Dendritic cell treated with granulocyte-macrophage colony-stimulating factor and Interleukin-4, amounts not matched to agents 40 ng/mL and 50 ng/mL, for 4 days (primary cell): ENCODE results near the gene SFT2D1.

ENCODE experiments used
- H3K27ac Mint-ChIP-seq: one replicate; pipeline ENCODE4 v1.8.0; 2022; ENCODE audit warnings: mild to moderate bottlenecking, mixed read lengths
- H3K27me3 Mint-ChIP-seq: one replicate; pipeline ENCODE4 v1.8.0; 2022; ENCODE audit warnings: mild to moderate bottlenecking, mixed read lengths
- H3K36me3 Mint-ChIP-seq: one replicate; pipeline ENCODE4 v1.8.0; 2022; ENCODE audit warnings: low read depth, mixed read lengths
- H3K4me1 Mint-ChIP-seq: one replicate; pipeline ENCODE4 v1.8.0; 2022; ENCODE audit warnings: low read depth, mixed read lengths
- H3K4me3 Mint-ChIP-seq: one replicate; pipeline ENCODE4 v1.8.0; 2022; ENCODE audit warnings: mild to moderate bottlenecking, moderate library complexity, mixed read lengths
- H3K9me3 Mint-ChIP-seq: one replicate; pipeline ENCODE4 v1.8.0; 2022; ENCODE audit warnings: mixed read lengths
- intact Hi-C: fragments of 100-400 bp; cut with micrococcal nuclease; formaldehyde crosslinking; loops from one replicate; pipeline ENCODE4 v1.15.0; 2022

SFT2D1 gene

GRCh38 chr6:166314454-166314853 is 27.9 kb downstream of the SFT2D1 start:
- H3K27me3 Mint-ChIP-seq = peaks cover 20% of the 10 kb centered on the region
- intact Hi-C loops = no loop called here
- H3K36me3 Mint-ChIP-seq = peaks cover 13% of the 10 kb centered on the region
- H3K27ac Mint-ChIP-seq = no peak overlapping the region
- no peak overlapping the region for H3K4me3 Mint-ChIP-seq
- H3K4me1 Mint-ChIP-seq = peaks cover 4% of the 10 kb centered on the region
- no peaks in the 10 kb centered on the region for H3K9me3 Mint-ChIP-seq

- Mint-ChIP-seq H3K4me1 (no peaks in the 10 kb centered on the region), H3K9me3 (no peaks in the 10 kb centered on the region), H3K27me3 (peaks cover 29% of the 10 kb centered on the region), H3K27ac (no peak overlapping the region), H3K4me3 (no peak overlapping the region), H3K36me3 (peaks cover 3% of the 10 kb centered on the region)
- intact Hi-C loops = loop anchor here (1.0 kb wide), 1 partner anchor 88 kb away; no protein-coding TSS in a partner anchor
These were observed 28.9 kb downstream of the SFT2D1 start for GRCh38 chr6:166313255-166314070.

- H3K9me3 Mint-ChIP-seq = no peaks in the 10 kb centered on the region
- no peak overlapping the region for H3K27ac Mint-ChIP-seq
- peaks cover 34% of the 10 kb centered on the region for H3K27me3 Mint-ChIP-seq
- H3K4me1 Mint-ChIP-seq = no peaks in the 10 kb centered on the region
- H3K36me3 Mint-ChIP-seq = no peaks in the 10 kb centered on the region
- no peak overlapping the region for H3K4me3 Mint-ChIP-seq
- intact Hi-C loops = loop anchor here (1.0 kb wide), 1 partner anchor 88 kb away; no protein-coding TSS in a partner anchor
These were observed 29.5 kb downstream of the SFT2D1 start for GRCh38 chr6:166312832-166313231.

- Mint-ChIP-seq H3K27ac (no peak overlapping the region), H3K36me3 (no peaks in the 10 kb centered on the region), H3K4me3 (no peak overlapping the region), H3K27me3 (peaks cover 49% of the 10 kb centered on the region), H3K9me3 (no peaks in the 10 kb centered on the region), H3K4me1 (peaks cover 8% of the 10 kb centered on the region)
- intact Hi-C loops = no loop called here
These were observed 31.7 kb downstream of the SFT2D1 start for GRCh38 chr6:166310634-166311033.

- intact Hi-C loops = no loop called here
- peaks cover 55% of the 10 kb centered on the region for H3K27me3 Mint-ChIP-seq
These were observed 32.4 kb downstream of the SFT2D1 start for GRCh38 chr6:166309977-166310376.

GRCh38 chr6:166308769-166309589 is 33.4 kb downstream of the SFT2D1 start:
- intact Hi-C loops = no loop called here
- H3K4me1 Mint-ChIP-seq = peaks cover 8% of the 10 kb centered on the region
- no peak overlapping the region for H3K27ac Mint-ChIP-seq
- H3K9me3 Mint-ChIP-seq = no peaks in the 10 kb centered on the region
- H3K4me3 Mint-ChIP-seq = no peak overlapping the region
- no peaks in the 10 kb centered on the region for H3K36me3 Mint-ChIP-seq
- peaks cover 60% of the 10 kb centered on the region for H3K27me3 Mint-ChIP-seq

More at GRCh38 chr6:166309977-166310376, 32.4 kb downstream of the SFT2D1 start:
- Mint-ChIP-seq H3K4me1 (peaks cover 8% of the 10 kb centered on the region), H3K4me3 (no peak overlapping the region), H3K9me3 (no peaks in the 10 kb centered on the region), H3K27ac (no peak overlapping the region), H3K36me3 (no peaks in the 10 kb centered on the region)

- Mint-ChIP-seq H3K27ac (no peak within 1 kb of the TSS), H3K36me3 (no peaks in the 10 kb centered on the region), H3K27me3 (peaks cover 64% of the 10 kb centered on the region), H3K4me3 (peak within 1 kb of the TSS; percentile 54), H3K4me1 (peaks cover 8% of the 10 kb centered on the region), H3K9me3 (no peaks in the 10 kb centered on the region)
- intact Hi-C loops = no loop called here
These were observed 34.1 kb downstream of the SFT2D1 start, which contains the start of gene PRR18 for GRCh38 chr6:166308033-166308768. Gene PRR18 (minus strand): TSS chr6:166308392. CDS start chr6:166308142, 250 bp downstream.

- Mint-ChIP-seq H3K4me1 (peaks cover 8% of the 10 kb centered on the region), H3K9me3 (no peaks in the 10 kb centered on the region), H3K27me3 (peaks cover 62% of the 10 kb centered on the region), H3K36me3 (no peaks in the 10 kb centered on the region), H3K27ac (no peak overlapping the region), H3K4me3 (peak overlapping the region; percentile 54)
- intact Hi-C loops = no loop called here
These were observed 35.0 kb downstream of the SFT2D1 start for GRCh38 chr6:166307082-166308032.

GRCh38 chr6:166306378-166307081 is 35.8 kb downstream of the SFT2D1 start:
- H3K4me1 Mint-ChIP-seq = peaks cover 8% of the 10 kb centered on the region
- no peaks in the 10 kb centered on the region for H3K36me3 Mint-ChIP-seq
- peaks cover 62% of the 10 kb centered on the region for H3K27me3 Mint-ChIP-seq
- H3K27ac Mint-ChIP-seq = no peak overlapping the region
- intact Hi-C loops = no loop called here
- no peak overlapping the region for H3K4me3 Mint-ChIP-seq
- no peaks in the 10 kb centered on the region for H3K9me3 Mint-ChIP-seq

GRCh38 chr6:166305562-166306117 is 36.7 kb downstream of the SFT2D1 start:
- Mint-ChIP-seq H3K4me1 (peaks cover 8% of the 10 kb centered on the region), H3K4me3 (no peak overlapping the region)

GRCh38 chr6:166304106-166304505 is 38.2 kb downstream of the SFT2D1 start:
- intact Hi-C loops = no loop called here
- H3K27me3 Mint-ChIP-seq = peaks cover 44% of the 10 kb centered on the region

More at GRCh38 chr6:166305562-166306117, 36.7 kb downstream of the SFT2D1 start:
- Mint-ChIP-seq H3K27me3 (peaks cover 59% of the 10 kb centered on the region), H3K9me3 (no peaks in the 10 kb centered on the region), H3K36me3 (no peaks in the 10 kb centered on the region), H3K27ac (no peak overlapping the region)
- intact Hi-C loops = no loop called here

More at GRCh38 chr6:166304106-166304505, 38.2 kb downstream of the SFT2D1 start:
- no peaks in the 10 kb centered on the region for H3K9me3 Mint-ChIP-seq
- H3K36me3 Mint-ChIP-seq = no peaks in the 10 kb centered on the region
- no peak overlapping the region for H3K4me3 Mint-ChIP-seq
- peaks cover 8% of the 10 kb centered on the region for H3K4me1 Mint-ChIP-seq
- H3K27ac Mint-ChIP-seq = no peak overlapping the region
